ENCODE results near the gene HOXB8.

The HOXB8 gene

DNA sequence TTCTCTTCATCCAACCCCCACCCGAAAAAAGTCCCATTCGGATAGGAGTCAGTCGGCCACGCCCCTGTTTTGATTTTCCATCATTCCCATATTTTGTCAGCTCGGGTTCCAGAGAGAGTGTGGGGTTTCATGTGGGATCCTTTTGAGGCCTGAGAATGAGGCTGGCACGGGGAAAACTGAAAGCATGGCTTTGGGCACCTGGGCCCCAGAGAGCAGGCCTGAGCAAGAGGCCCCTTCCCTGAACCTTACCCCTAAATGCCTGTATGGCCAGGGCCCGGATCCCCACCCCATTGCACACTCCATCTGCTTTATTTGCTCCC, 32.4 kb downstream of the HOXB8 start:
- DNase-seq, result no peak

DNA sequence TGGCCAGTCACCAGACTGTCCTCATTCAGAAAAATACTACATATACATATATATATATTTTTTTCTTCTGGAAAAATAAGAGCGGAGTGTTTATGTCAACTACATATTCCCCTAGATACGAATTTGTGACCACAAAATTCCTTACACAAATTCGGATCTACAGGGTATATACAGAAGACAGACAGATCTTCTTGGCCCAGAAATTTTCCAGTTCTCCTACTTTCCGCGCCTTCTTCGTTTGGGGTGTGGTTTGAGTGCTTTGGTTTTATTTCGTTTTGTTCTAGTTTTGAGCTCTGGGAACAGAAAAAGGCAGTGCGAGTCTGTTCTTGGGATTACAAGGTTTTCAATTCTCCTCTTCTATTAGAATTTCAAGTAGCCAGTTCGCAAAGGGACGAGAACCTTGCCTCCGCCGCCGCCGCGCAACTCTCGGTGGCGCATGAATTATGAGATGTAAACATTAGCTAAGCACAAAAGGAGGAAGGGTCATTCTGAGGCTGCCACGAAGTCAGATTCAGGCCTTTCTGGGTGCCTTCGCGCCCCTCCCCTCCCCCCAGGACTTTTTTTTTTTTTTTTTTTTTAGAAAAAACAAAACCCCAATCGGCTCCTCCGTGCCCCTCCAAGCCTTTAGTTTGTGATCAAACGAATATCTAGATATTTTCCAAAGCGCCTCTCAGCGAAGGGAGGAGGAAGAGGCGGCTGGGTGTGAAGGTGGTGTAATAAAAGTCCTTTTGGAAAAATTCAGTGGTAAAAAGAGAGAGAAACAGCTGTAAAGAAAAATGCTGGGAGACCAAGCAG, 35.1 kb downstream of the HOXB8 start:
- no peak for DNase-seq

GRCh38 chr17:48579471-48579759, 35.7 kb downstream of the HOXB8 start:
- DNase-seq, result no peak

DNA sequence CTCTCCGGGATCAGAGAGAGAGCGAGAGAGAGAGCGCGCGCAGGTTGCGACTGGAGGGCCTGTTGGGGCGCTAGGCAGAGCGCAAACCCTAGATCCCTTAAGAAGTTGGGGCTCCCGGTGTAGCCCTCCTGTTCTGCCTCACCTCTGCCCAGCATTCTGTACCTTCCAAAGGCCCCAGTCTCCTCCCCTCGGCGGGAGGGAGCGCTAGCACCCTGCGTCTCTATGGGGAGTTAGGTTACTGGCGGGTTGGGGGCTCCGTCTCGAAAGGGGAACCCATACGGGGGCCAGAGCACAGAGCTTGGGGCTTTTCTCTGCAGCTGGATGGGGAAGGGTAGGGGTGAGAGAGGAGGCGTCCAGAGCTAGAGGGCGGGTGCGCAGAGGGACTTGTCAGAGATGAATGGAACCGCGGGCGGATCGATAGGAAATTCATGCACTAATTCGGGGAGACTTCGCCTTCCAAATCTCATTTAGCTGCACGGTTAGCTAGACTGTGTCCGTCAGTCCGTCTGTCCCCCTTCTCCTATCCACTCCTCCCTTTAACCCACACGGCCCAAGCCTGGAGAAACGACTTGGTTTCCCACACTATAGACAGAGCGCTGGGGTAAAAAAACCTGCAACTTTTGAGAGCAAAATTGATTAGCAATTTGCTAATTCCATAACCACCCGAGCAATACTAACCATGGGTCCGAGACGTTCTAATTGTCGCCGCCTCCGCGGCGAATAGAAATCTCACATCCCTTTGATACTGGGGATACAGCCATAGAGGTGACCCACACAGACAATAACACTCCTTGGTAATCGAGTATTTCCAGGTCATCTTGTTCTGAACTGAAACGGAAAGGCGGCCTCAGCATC, 36.2 kb downstream of the HOXB8 start:
- no peak for DNase-seq

DNA sequence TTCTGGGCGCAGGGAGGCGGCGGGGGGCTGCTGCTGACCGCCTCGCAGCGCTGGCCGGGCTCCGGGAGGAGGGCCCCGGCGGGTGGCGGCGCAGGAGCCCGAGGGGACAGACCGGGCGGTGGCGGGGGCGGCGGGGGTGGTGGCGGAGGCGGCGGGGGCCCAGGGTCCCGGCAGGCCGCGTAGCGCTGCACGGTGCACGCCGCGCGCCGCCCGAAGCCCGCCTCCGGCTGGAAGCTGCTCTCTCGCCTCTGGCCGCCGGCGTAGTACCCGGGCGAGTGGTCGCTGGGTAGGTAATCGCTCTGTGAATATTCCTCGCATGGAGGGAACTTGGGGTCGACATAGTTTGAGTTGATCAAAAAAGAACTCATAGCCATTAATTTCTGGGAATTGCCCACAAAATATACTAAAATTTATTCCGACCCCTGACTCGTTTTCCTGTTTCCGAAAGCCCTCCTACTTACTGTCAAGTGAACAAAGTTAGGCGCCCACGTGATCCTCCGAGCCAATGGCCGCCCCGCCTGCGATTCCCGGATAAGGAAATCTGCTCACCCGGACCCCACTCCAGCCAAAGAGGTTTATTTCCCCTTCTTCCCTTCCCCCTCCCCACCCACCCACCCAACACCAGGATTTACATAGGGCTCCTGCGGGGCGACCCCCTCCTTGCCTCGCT, 37.0 kb downstream of the HOXB8 start, which contains the start of gene HOXB4:
HOXB4 (minus strand) TSS at position 405 of the 670 bp plus-strand sequence; CDS start at position 374, 31 bp downstream.
- peak; percentile 81 for DNase-seq

- DNase-seq, result no peak
Observed at GRCh38 chr17:48577330-48577945, 37.7 kb downstream of the HOXB8 start.

DNA sequence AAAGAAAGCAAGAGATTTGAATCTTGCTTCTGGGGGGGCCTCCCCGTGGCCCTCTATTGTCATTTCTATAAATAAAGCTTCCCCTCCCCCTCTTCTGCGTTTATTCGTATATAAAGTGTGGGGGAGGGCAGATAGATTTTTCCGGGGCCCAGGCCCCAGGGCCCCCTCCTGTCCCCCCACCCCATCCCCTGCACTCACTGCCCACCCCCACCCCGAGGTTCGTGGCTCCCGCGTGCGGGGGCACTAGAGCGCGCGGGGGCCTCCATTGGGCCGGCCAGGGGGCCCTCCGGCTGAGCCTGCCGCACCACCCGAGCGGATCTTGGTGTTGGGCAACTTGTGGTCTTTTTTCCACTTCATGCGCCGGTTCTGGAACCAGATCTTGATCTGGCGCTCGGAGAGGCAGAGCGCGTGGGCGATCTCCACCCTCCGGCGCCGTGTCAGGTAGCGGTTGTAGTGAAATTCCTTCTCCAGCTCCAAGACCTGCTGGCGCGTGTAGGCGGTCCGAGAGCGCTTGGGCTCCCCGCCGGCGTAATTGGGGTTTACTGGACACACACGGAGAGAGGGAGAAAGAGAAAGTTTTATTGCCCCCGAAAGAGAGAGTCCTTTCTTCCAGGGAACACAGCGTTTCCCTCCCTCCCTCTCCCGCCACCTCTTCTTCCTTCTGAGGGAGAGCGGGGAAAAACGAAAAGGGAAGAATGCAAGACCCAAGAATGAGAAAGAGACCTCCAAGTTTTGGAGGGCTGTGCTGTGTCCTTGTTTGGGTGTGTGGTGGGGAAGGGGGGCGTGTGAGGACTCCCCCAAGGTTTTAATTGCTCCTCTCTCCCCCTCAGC, 38.4 kb downstream of the HOXB8 start:
- DNase-seq, result no peak

GRCh38 chr17:48575673-48576478, 39.2 kb downstream of the HOXB8 start:
- DNase-seq, result no peak

GRCh38 chr17:48575066-48575582, 40.0 kb downstream of the HOXB8 start:
- DNase-seq, result no peak

DNA sequence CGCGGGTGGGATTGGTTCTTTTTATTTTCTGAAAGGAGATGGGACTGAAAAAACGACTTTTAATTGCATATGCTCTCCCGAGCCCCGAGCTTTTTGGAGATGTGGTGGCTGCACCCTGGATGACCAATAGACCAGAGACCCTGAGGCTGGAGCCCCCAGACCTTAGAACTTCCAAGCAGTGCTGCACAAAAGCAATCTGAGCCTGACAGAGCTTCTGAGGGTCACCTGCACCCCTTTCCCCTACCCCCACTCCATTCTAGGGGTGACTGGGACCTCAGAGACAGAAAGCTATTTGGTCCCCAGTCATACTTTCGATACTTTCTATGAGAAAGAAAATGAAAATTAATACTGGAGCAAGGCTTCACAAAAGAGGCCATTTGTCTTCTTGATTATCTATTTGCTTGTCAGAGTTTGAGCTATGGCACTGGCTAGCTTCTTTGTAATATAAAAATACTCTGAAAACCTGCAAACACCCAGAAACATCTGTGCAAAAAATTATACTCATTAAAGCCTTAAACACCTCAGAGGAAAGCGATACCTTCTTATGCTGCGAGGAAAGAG, 40.5 kb downstream of the HOXB8 start:
- no peak for DNase-seq

DNA sequence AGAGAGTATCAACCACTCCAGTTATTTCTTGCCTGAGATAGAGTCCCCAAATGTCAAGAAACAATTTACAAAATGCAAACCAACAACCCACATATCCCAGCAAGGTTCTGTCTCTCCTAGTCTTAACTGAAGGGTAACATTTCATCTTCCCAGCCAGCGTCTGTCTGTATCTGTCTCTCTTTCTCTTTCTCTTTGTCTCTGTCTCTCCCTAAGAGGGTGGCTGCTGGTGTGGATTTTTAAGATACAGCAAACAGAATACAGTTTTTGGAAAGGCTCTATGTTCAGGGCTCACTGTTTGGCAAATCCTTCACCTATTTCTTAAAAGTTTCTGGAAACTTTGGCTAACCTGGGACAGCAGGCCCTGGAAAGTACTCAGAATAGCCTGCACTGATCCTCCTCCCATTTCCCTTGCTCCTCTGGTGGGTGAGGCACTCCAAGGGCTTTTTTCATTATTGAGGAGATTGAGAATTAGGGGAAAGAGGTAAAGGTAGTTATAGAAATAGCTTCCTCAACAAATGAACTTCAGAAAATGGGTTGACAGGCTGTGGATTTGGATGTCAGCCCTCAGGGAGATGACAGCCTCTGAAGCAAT, 43.2 kb downstream of the HOXB8 start:
- no peak for DNase-seq

- no peak for DNase-seq
Observed at GRCh38 chr17:48571024-48571818, 43.9 kb downstream of the HOXB8 start.

DNA sequence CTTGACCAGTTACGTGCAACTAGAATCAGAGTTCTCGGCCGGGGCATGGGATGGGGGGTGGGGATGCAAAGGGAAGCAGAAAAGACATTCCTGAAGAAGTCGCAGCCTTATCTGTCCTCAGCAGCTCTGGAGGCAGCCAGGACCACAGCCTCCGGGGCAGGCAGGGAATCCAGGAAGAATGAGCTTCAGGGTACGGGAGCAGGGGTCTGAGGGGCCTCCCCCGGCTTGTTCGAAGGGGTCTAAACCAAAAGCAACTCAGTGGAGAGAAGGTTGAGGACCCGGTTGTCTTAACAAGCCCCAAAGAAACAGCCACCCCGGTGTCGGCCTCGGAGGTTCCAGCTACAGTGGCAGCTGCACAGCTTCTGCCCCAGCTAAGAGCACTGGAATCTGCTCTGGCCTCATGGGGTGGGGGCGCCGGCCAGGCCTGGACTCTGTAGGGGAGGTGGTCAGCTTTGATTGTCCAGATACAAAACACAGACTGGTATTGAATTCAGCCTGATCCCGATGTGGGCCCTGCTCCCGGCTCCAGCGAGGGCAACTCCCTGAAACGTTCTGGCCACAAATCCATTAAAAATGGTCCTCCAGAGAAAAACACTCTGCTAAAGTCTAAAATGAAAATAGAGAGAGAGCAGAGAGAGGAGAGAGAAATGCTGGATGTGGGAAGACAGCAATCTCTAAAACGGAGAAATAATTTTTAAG, 44.6 kb downstream of the HOXB8 start:
- DNase-seq, result no peak

GRCh38 chr17:48569674-48570324, 45.3 kb downstream of the HOXB8 start:
- no peak for DNase-seq

GRCh38 chr17:48569240-48569582, 45.9 kb downstream of the HOXB8 start:
- no peak for DNase-seq

GRCh38 chr17:48568499-48569239, 46.4 kb downstream of the HOXB8 start:
- DNase-seq, result no peak

- no peak for DNase-seq
Observed at GRCh38 chr17:48567646-48568354, 47.3 kb downstream of the HOXB8 start.

Data from activated CD4-positive, alpha-beta T cell treated with anti-CD3 and anti-CD28 coated beads, Interleukin-2, amount 50 U/mL, for 16 hours (primary cell).